T-helper 1 cell treated with Interleukin-12 subunit alpha and Interleukin-12 subunit beta and Interleukin-4 antibody, amounts not matched to agents 30 μg/mL and 1 μg/mL, for 36 hours (primary cell): ENCODE measurements around the gene ELANE.

Experiments
- H3K27ac Mint-ChIP-seq: one replicate; pipeline ENCODE4 v1.8.0; 2021; ENCODE audit warnings: mild to moderate bottlenecking, mixed read lengths
- H3K27me3 Mint-ChIP-seq: one replicate; pipeline ENCODE4 v1.8.0; 2021; ENCODE audit warnings: low read depth, mixed read lengths
- H3K36me3 Mint-ChIP-seq: one replicate; pipeline ENCODE4 v1.8.0; 2021; ENCODE audit warnings: low read depth, mixed read lengths
- H3K4me1 Mint-ChIP-seq: one replicate; pipeline ENCODE4 v1.8.0; 2021; ENCODE audit warnings: low read depth, mixed read lengths
- H3K4me3 Mint-ChIP-seq: one replicate; pipeline ENCODE4 v1.8.0; 2021; ENCODE audit warnings: mild to moderate bottlenecking, moderate library complexity, mixed read lengths
- H3K9me3 Mint-ChIP-seq: one replicate; pipeline ENCODE4 v1.8.0; 2021; ENCODE audit warnings: mixed read lengths

ELANE gene

DNA sequence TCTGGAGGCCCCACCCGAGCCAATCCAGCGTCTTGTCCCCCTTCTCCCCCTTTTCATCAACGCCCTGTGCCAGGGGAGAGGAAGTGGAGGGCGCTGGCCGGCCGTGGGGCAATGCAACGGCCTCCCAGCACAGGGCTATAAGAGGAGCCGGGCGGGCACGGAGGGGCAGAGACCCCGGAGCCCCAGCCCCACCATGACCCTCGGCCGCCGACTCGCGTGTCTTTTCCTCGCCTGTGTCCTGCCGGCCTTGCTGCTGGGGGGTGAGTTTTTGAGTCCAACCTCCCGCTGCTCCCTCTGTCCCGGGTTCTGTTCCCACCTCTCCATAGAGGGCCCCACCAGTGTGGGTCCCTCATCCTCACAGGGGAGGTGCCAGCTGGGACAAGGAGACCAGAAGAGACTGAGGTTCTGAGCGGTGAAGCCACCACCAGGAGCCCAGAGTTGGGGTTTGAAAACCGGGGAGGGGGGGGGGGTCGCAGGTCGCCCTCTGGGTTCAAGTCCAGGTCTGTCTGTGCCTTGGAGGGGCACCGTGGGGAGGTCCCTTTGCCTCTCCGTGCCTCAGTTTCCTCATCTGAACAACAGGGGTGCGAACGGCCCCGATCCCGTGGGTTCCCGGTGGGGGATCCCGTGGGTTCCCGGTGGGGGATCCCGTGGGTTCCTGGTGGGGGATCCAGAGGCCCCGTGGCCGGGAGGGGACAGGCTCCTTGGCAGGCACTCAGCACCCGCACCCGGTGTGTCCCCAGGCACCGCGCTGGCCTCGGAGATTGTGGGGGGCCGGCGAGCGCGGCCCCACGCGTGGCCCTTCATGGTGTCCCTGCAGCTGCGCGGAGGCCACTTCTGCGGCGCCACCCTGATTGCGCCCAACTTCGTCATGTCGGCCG, at the start of gene ELANE:
Gene ELANE (plus strand): TSS at position 168 of the 878 bp plus-strand sequence. CDS start 26 bp downstream, at position 194.
- Mint-ChIP-seq H3K4me3 (no peak within 1 kb of the TSS), H3K27ac (no peak within 1 kb of the TSS), H3K27me3 (peaks cover under 1% of the 10 kb centered on the region), H3K9me3 (no peaks in the 10 kb centered on the region), H3K4me1 (peaks cover under 1% of the 10 kb centered on the region), H3K36me3 (no peaks in the 10 kb centered on the region)

DNA sequence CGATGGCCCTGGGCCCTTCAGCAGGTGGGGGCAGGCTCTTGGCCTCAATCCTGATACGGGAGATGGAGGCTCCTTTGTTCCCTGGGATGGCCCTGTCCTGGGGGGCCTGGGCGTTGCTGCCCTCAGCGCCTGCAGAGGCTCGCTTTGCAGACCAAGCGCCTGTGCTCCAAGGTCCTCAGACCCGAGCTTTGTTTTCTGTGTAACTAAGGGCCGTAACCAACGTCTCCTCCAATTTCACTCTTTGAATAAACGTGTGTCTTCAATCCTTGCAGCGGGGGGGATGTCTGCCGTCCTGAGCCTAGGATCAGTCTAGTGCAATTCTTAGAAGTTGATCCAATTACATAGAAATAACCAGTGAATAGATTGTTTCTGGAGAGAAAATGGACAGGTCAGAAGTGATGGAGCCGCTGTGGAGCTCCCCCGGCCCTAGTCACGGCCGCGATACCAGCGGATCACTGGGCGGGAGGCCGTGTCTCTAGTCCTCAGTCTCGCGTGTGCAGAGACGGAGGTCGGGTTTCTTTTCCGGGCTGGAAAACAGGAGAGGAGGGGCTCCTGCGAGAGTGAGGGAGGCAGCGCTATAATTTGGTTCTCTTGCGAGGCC, 49.5 kb upstream of the ELANE start:
- no peak overlapping the region for H3K27ac Mint-ChIP-seq
- H3K4me3 Mint-ChIP-seq: no peak overlapping the region
- peaks cover 32% of the 10 kb centered on the region for H3K36me3 Mint-ChIP-seq
- H3K27me3 Mint-ChIP-seq: no peaks in the 10 kb centered on the region
- peaks cover 31% of the 10 kb centered on the region for H3K4me1 Mint-ChIP-seq
- no peaks in the 10 kb centered on the region for H3K9me3 Mint-ChIP-seq

- Mint-ChIP-seq H3K4me3 (no peak overlapping the region), H3K4me1 (peaks cover 34% of the 10 kb centered on the region)
These were observed 49.0 kb upstream of the ELANE start for GRCh38 chr19:803099-803561.

GRCh38 chr19:803686-804418, 48.3 kb upstream of the ELANE start:
- Mint-ChIP-seq H3K9me3 (no peaks in the 10 kb centered on the region), H3K4me1 (peaks cover 34% of the 10 kb centered on the region), H3K4me3 (no peak overlapping the region), H3K36me3 (peaks cover 34% of the 10 kb centered on the region), H3K27ac (no peak overlapping the region), H3K27me3 (no peaks in the 10 kb centered on the region)

More at GRCh38 chr19:803099-803561, 49.0 kb upstream of the ELANE start:
- Mint-ChIP-seq H3K9me3 (no peaks in the 10 kb centered on the region), H3K27ac (no peak overlapping the region), H3K27me3 (no peaks in the 10 kb centered on the region), H3K36me3 (peaks cover 35% of the 10 kb centered on the region)

DNA sequence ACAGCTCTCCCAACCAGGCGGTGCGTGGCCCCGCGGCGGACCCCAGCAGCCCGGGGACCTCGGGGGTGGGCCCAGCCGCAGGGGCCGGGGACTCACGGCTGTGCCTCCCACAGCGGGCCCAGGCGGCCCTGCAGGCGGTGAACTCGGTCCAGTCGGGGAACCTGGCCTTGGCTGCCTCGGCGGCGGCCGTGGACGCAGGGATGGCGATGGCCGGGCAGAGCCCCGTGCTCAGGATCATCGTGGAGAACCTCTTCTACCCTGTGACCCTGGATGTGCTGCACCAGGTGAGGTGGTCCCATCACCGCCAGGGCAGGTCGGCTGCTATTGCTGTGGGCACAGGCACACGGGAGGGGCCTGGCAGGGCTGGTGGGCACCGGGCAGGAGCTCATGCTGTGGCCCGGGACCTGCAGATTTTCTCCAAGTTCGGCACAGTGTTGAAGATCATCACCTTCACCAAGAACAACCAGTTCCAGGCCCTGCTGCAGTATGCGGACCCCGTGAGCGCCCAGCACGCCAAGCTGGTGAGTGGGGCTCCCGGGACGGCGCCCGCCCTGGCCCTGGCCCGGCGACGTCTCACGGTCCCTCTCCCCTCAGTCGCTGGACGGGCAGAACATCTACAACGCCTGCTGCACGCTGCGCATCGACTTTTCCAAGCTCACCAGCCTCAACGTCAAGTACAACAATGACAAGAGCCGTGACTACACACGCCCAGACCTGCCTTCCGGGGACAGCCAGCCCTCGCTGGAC, 47.5 kb upstream of the ELANE start:
- H3K9me3 Mint-ChIP-seq: no peaks in the 10 kb centered on the region
- no peak overlapping the region for H3K4me3 Mint-ChIP-seq
- peaks cover 27% of the 10 kb centered on the region for H3K4me1 Mint-ChIP-seq
- no peaks in the 10 kb centered on the region for H3K27me3 Mint-ChIP-seq
- H3K36me3 Mint-ChIP-seq: peaks cover 30% of the 10 kb centered on the region
- no peak overlapping the region for H3K27ac Mint-ChIP-seq

DNA sequence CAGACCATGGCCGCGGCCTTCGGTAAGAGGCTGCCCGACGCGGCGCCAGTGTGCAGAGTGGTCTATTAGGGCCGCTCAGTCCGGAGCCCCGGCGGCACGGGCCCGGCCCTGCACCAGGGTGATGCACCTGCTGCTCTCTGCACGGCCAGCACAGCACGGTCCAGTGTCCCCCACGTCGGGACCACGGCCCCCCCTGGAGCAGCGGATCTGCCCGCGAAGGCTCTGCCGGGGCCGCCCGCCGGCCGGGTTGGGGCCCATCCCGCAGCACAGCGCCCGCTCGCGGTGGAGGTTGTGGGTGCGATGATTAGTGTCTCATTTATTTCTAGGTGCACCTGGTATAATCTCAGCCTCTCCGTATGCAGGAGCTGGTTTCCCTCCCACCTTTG, 46.9 kb upstream of the ELANE start:
- H3K9me3 Mint-ChIP-seq: no peaks in the 10 kb centered on the region
- H3K36me3 Mint-ChIP-seq: peaks cover 28% of the 10 kb centered on the region
- H3K27me3 Mint-ChIP-seq: no peaks in the 10 kb centered on the region
- no peak overlapping the region for H3K27ac Mint-ChIP-seq
- peaks cover 21% of the 10 kb centered on the region for H3K4me1 Mint-ChIP-seq
- no peak overlapping the region for H3K4me3 Mint-ChIP-seq

GRCh38 chr19:805600-806550, 46.2 kb upstream of the ELANE start:
- Mint-ChIP-seq H3K4me1 (peaks cover 16% of the 10 kb centered on the region), H3K4me3 (no peak overlapping the region), H3K9me3 (no peaks in the 10 kb centered on the region), H3K36me3 (peaks cover 27% of the 10 kb centered on the region), H3K27ac (no peak overlapping the region), H3K27me3 (no peaks in the 10 kb centered on the region)

DNA sequence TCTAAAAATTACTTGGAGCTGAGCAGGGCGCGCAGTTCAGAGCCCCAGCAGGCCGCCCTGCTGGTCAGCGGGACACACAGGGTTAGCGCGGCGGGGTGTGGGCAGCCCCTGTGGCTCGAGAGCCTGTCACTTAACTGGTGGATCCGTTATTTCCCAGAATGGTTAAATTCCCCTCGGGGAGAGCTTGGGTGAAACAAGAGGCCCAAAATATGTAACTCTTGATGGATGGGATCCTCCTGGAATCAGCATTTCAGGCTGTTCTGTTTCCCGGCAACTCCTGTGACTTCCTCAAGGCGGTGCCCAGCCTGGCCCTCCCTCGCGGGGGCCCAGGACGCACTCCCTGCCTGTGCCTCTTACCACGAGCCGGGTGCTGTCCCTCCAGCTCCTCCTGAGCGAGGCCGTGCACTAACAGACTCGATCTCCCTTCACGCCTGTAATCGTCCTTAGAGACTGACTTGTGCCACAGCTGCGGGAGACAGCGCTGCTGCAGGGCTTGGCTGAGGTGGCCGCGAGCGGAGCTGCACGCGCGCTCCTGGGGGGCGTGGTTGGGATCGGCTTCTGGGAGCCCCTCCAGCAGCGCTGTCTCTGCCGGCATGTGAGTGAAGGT, 45.2 kb upstream of the ELANE start:
- H3K27ac Mint-ChIP-seq: no peak overlapping the region
- H3K4me3 Mint-ChIP-seq: no peak overlapping the region
- H3K4me1 Mint-ChIP-seq: peaks cover 8% of the 10 kb centered on the region
- peaks cover 29% of the 10 kb centered on the region for H3K36me3 Mint-ChIP-seq
- no peaks in the 10 kb centered on the region for H3K27me3 Mint-ChIP-seq
- H3K9me3 Mint-ChIP-seq: no peaks in the 10 kb centered on the region

DNA sequence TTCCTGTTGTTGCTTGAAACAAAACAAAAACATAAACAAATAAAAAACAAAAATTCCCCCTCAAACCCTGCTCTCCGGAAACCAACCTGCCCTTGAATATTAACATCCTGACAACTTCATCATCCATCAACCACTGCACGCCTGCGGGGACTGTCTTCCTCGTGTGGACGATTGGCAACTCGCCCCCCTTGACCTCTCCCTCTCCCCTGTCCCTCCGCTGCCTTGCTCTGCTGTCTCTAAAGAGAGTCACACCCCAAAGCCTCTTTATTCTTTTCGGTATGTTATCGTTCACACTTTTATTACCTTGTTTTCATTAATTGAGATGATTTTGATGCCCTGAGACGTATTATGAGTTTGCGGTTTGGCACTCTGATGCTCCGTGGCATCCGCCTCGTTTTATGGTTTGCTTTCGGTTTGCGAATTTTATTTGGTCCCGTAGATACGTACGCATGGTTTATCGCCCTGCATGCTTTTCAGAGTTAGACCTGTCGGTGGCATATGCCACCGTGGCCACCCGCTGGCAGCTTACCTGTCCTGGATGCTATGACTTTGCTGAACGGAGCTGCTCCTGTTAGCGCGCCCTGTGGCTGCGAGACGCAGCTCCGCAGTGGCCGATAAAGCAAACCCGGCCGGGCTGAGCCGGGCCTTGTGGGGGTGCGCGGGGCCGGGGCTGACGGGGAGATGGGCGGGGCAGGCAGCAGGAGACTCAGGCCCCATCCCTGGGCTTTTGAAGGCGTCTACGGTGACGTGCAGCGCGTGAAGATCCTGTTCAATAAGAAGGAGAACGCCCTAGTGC, 44.3 kb upstream of the ELANE start:
- Mint-ChIP-seq H3K4me1 (peaks cover 6% of the 10 kb centered on the region), H3K36me3 (peaks cover 26% of the 10 kb centered on the region), H3K27ac (no peak overlapping the region), H3K27me3 (no peaks in the 10 kb centered on the region), H3K4me3 (no peak overlapping the region), H3K9me3 (no peaks in the 10 kb centered on the region)

- H3K27ac Mint-ChIP-seq: no peak overlapping the region
These were observed 43.7 kb upstream of the ELANE start for GRCh38 chr19:808423-808775.

DNA sequence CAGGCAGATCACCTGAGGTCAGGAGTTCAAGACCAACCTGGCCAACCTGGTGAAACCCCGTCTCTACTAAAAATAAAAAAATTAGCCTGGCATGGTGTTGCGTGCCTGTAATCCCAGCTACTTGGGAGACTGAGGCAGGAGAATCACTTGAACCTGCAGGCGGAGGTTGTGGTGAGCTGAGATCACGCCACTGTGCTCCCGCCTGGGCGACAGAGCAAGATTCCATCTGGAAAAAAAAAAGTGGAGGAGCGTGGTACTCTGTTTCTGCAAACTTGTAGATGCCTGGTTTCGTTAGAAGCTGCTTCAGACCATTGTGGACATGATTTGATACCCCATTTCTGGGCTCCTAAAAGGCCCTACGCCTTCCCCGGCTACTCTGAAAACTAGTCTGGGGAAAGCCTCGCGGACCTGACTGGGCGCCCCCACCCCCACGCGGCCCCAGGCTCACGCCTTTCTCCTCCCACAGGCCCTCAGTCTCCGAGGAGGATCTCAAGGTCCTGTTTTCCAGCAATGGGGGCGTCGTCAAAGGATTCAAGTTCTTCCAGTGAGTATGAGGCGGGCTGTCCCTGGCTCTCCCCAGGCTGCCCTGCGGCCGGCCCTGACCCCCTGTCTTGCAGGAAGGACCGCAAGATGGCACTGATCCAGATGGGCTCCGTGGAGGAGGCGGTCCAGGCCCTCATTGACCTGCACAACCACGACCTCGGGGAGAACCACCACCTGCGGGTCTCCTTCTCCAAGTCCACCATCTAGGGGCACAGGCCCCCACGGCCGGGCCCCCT, 41.8 kb upstream of the ELANE start:
- Mint-ChIP-seq H3K36me3 (peaks cover 25% of the 10 kb centered on the region), H3K27ac (no peak overlapping the region)

More at GRCh38 chr19:808423-808775, 43.7 kb upstream of the ELANE start:
- no peaks in the 10 kb centered on the region for H3K9me3 Mint-ChIP-seq
- peaks cover 24% of the 10 kb centered on the region for H3K36me3 Mint-ChIP-seq
- no peaks in the 10 kb centered on the region for H3K27me3 Mint-ChIP-seq
- H3K4me1 Mint-ChIP-seq: peaks cover 6% of the 10 kb centered on the region
- no peak overlapping the region for H3K4me3 Mint-ChIP-seq

More for the DNA sequence above, 41.8 kb upstream of the ELANE start:
- H3K4me3 Mint-ChIP-seq: no peak overlapping the region
- peaks cover 6% of the 10 kb centered on the region for H3K4me1 Mint-ChIP-seq
- H3K9me3 Mint-ChIP-seq: no peaks in the 10 kb centered on the region
- no peaks in the 10 kb centered on the region for H3K27me3 Mint-ChIP-seq
